H1 (cell line): Measurements from ENCODE around the gene KCNN1. TPM values are rescaled to one million over a fixed set of nuclear protein-coding genes. Genes with fewer than 3 reads are reported as not detected.
A peak's percentile ranks its signal among the peaks of the same experiment; 100 is the strongest.

Experiments
- CTCF ChIA-PET: fragments of 300-600 bp; sonication (Branson Sonifier 250); formaldehyde crosslinking; loops from one replicate; lab custom pipeline; 2021; ENCODE audit not compliant: partially characterized antibody; lab: Charles Lee
- POLR2A ChIA-PET: fragments of 300-600 bp; sonication (Branson Sonifier 250); formaldehyde crosslinking; loops from one replicate; lab custom pipeline; 2021; ENCODE audit warnings: inconsistent platforms; ENCODE audit not compliant: partially characterized antibody; lab: Charles Lee
- DNase-seq, 2 experiments: peaks; one replicate each; pipeline versions ENCODE4 v3.0.0 to v3.0.0-alpha.2; 2010 to 2022; ENCODE audit warnings: low spot score in 2 of 2, low read depth in 1 of 2, mixed read lengths in 1 of 2
- FAIRE-seq: peaks from 2 replicates; lab custom pipeline; 2011; peaks lifted over from hg19 to GRCh38; lab: Jason Lieb, UNC
- H2AFZ ChIP-seq: 2 replicates; pipeline ENCODE4 v1.8.1; 2012; ENCODE audit warnings: low read length, inconsistent platforms
- H2AK5ac ChIP-seq: 2 replicates; pipeline ENCODE4 v1.6.1; 2013; ENCODE audit warnings: low read depth, low read length
- H2BK120ac ChIP-seq: replicated peaks from 2 replicates; pipeline ENCODE3; 2013; ENCODE audit warnings: low read depth, low read length, inconsistent platforms
- H2BK12ac ChIP-seq: 2 replicates; pipeline ENCODE4 v1.6.1; 2013; ENCODE audit warnings: low read depth, low read length
- H2BK15ac ChIP-seq: 2 replicates; pipeline ENCODE4 v1.6.1; 2013; ENCODE audit warnings: low read length
- H2BK20ac ChIP-seq: 2 replicates; pipeline ENCODE4 v1.6.1; 2013; ENCODE audit warnings: low read length
- H2BK5ac ChIP-seq: 2 replicates; pipeline ENCODE4 v1.6.1; 2013; ENCODE audit warnings: low read depth, low read length
- H3K14ac ChIP-seq: 2 replicates; pipeline ENCODE4 v1.6.1; 2013; ENCODE audit warnings: inconsistent platforms; ENCODE audit not compliant: insufficient read length
- H3K18ac ChIP-seq: 2 replicates; pipeline ENCODE4 v1.6.1; 2013; ENCODE audit warnings: low read length; ENCODE audit errors: extremely low read depth
- H3K23ac ChIP-seq: 2 replicates; pipeline ENCODE4 v1.6.1; 2013; ENCODE audit warnings: inconsistent platforms; ENCODE audit not compliant: insufficient read length
- H3K23me2 ChIP-seq: 2 replicates; pipeline ENCODE4 v1.6.1; 2013; ENCODE audit warnings: low read depth, low read length
- H3K27ac ChIP-seq: 2 replicates; pipeline ENCODE4 v1.6.1; 2011; ENCODE audit warnings: low read depth, low read length, inconsistent platforms
- H3K27me3 ChIP-seq, 4 experiments: replicated peaks in 1 of 4; 1 replicate in 1 of 4; 2 replicates in 3 of 4; pipeline versions ENCODE4 v1.6.1 to v1.8.1; 2011 to 2013; ENCODE audit warnings: low read length in 3 of 4, mild to moderate bottlenecking in 3 of 4, inconsistent platforms in 2 of 4, mixed read lengths in 2 of 4, moderate library complexity in 1 of 4; ENCODE audit not compliant: control insufficient read depth in 3 of 4, insufficient read depth in 3 of 4; ENCODE audit errors: extremely low read depth in 1 of 4
- H3K36me3 ChIP-seq, 4 experiments: 2 replicates each; pipeline versions ENCODE4 v1.6.1 to v1.8.1; 2011 to 2013; ENCODE audit warnings: mild to moderate bottlenecking in 4 of 4, low read length in 3 of 4, moderate library complexity in 2 of 4, control low read depth in 1 of 4, inconsistent platforms in 1 of 4; ENCODE audit not compliant: insufficient read depth in 4 of 4, control insufficient read depth in 2 of 4
- H3K4ac ChIP-seq: replicated peaks from 2 replicates; pipeline ENCODE3; 2013; ENCODE audit warnings: low read length, low read depth, mixed read lengths, inconsistent platforms; ENCODE audit not compliant: insufficient read length
- H3K4me1 ChIP-seq, 4 experiments: replicated peaks in 1 of 4; 1 replicate in 1 of 4; 2 replicates in 3 of 4; pipeline versions ENCODE4 v1.6.1 to v1.8.1; 2011 to 2013; ENCODE audit warnings: low read length in 3 of 4, inconsistent platforms in 2 of 4, mixed read lengths in 1 of 4; ENCODE audit not compliant: insufficient read depth in 4 of 4, control insufficient read depth in 3 of 4
- H3K4me2 ChIP-seq, 2 experiments: 2 replicates each; pipeline versions ENCODE4 v1.6.1 to v1.8.1; 2011 to 2013; ENCODE audit warnings: low read depth in 2 of 2, low read length in 2 of 2, control low read depth in 1 of 2, inconsistent platforms in 1 of 2, mild to moderate bottlenecking in 1 of 2; ENCODE audit not compliant: insufficient read depth in 1 of 2
- H3K4me3 ChIP-seq, 4 experiments: fragments of 200-600, 300-600 bp in 1 of 4; sonication (generic), shearing (Covaris generic), sonication (Bioruptor Twin) in 1 of 4; 2 replicates each; pipeline versions ENCODE4 v1.5.1 to v1.8.1; 2011 to 2016; ENCODE audit warnings: low read length in 4 of 4, low read depth in 3 of 4, control low read depth in 2 of 4, inconsistent platforms in 2 of 4, mild to moderate bottlenecking in 2 of 4, mixed read lengths in 1 of 4, moderate library complexity in 1 of 4; ENCODE audit not compliant: insufficient read depth in 2 of 4; ENCODE audit errors: extremely low read depth in 1 of 4
- H3K56ac ChIP-seq: replicated peaks from 2 replicates; pipeline ENCODE3; 2013; ENCODE audit warnings: low read depth, mild to moderate bottlenecking, mixed read lengths, low read length, inconsistent platforms; ENCODE audit not compliant: insufficient read length
- H3K79me1 ChIP-seq: 2 replicates; pipeline ENCODE4 v1.6.1; 2013; ENCODE audit warnings: low read depth, low read length, control low read depth
- H3K79me2 ChIP-seq, 2 experiments: 2 replicates each; pipeline versions ENCODE4 v1.6.1 to v1.8.1; 2012 to 2013; ENCODE audit warnings: low read length in 2 of 2, mild to moderate bottlenecking in 2 of 2, inconsistent platforms in 1 of 2; ENCODE audit not compliant: insufficient read depth in 2 of 2, control insufficient read depth in 1 of 2
- H3K9ac ChIP-seq, 4 experiments: replicated peaks in 1 of 4; 1 replicate in 1 of 4; 2 replicates in 3 of 4; pipeline versions ENCODE4 v1.6.1 to v1.8.1; 2011 to 2013; ENCODE audit warnings: low read depth in 3 of 4, low read length in 3 of 4, control low read depth in 2 of 4, mild to moderate bottlenecking in 2 of 4, moderate library complexity in 2 of 4, inconsistent platforms in 1 of 4; ENCODE audit errors: extremely low read depth in 1 of 4
- H3K9me3 ChIP-seq, 2 experiments: 2 replicates each; pipeline versions ENCODE4 v1.6.1 to v1.8.1; 2012 to 2013; ENCODE audit warnings: mild to moderate bottlenecking in 2 of 2, moderate library complexity in 2 of 2, control low read depth in 1 of 2, inconsistent platforms in 1 of 2, low read depth in 1 of 2, low read length in 1 of 2, mixed read lengths in 1 of 2; ENCODE audit not compliant: insufficient read depth in 2 of 2
- H4K20me1 ChIP-seq, 2 experiments: replicated peaks in 1 of 2; 2 replicates each; pipeline versions ENCODE3 to v1.8.1; 2011 to 2013; ENCODE audit warnings: inconsistent platforms in 2 of 2, low read length in 2 of 2, mild to moderate bottlenecking in 1 of 2; ENCODE audit not compliant: insufficient read depth in 2 of 2, control insufficient read depth in 1 of 2
- H4K5ac ChIP-seq: 2 replicates; pipeline ENCODE4 v1.6.1; 2013; ENCODE audit warnings: low read length, low read depth, mixed read lengths, inconsistent platforms; ENCODE audit not compliant: insufficient read length
- H4K8ac ChIP-seq: 2 replicates; pipeline ENCODE4 v1.8.0; 2013; ENCODE audit warnings: mild to moderate bottlenecking, moderate library complexity, low read length, inconsistent platforms; ENCODE audit not compliant: insufficient read depth; ENCODE audit errors: extremely low read depth
- H4K91ac ChIP-seq: replicated peaks from 2 replicates; pipeline ENCODE3; 2013; ENCODE audit warnings: low read length, mixed read lengths, inconsistent platforms; ENCODE audit not compliant: insufficient read length
- ASH2L ChIP-seq: fragments of 200-600, 300-600 bp; sonication (generic); IDR thresholded peaks from one replicate; pipeline ENCODE4 v1.7.1; 2017; ENCODE audit warnings: low read length
- CBX5 ChIP-seq: fragments of 300-800, 300-1000 bp; sonication (generic); IDR thresholded peaks from 2 replicates; pipeline ENCODE4 v1.7.1; 2016; ENCODE audit warnings: antibody characterized with exemption, low read length, low read depth
- GTF2F1 ChIP-seq: IDR thresholded peaks from 2 replicates; pipeline ENCODE4 v1.6.1; 2012; ENCODE audit warnings: low read depth, low read length, improper control_type of control experiment, borderline replicate concordance
- SAP30 ChIP-seq: fragments of 300-600 bp; sonication (generic); IDR thresholded peaks from 2 replicates; pipeline ENCODE4 v1.7.1; 2012; ENCODE audit warnings: low read length, moderate library complexity, mild to moderate bottlenecking, inconsistent platforms; ENCODE audit not compliant: insufficient read depth, insufficient replicate concordance
- WGBS, 2 experiments: shearing (Covaris generic) in 1 of 2; methylation state at CpG; one replicate each; pipeline versions ENCODE4 v1.1.6 to v1.1.7; 2013 to 2015; ENCODE audit warnings: low lambda C conversion rate in 2 of 2, mixed read lengths in 2 of 2, inconsistent platforms in 1 of 2, low coverage in 1 of 2, missing lambda C conversion rate in 1 of 2; ENCODE audit not compliant: insufficient replicate concordance in 2 of 2, insufficient coverage in 1 of 2, insufficient read length in 1 of 2; ENCODE audit errors: extremely low coverage in 1 of 2, missing lambda C conversion rate in 1 of 2; 5-methylcytosine and 5-hydroxymethylcytosine counted together
- polyA plus RNA-seq, 7 experiments: library from polyadenylated mRNA; depleted of rRNA in 3 of 7; stranded (reverse) in 5 of 7; unstranded in 2 of 7; fragments of >200 nt in 5 of 7; fragments of 200-250 nt in 2 of 7; gene quantifications; 1 replicate in 5 of 7; 2 replicates in 1 of 7; 4 replicates in 1 of 7; pipeline versions ENCODE4 v1.2.1 to v1.2.3, GENCODE V29; 2011 to 2013; ENCODE audit warnings: missing spikeins in 2 of 7, mixed read lengths in 2 of 7
- total RNA-seq: library from RNA; stranded (reverse); fragmentation: NEBNext Ultra II Directional; extraction: Animal tissue kit (Norgen Biotek cat#: 25700); gene quantifications from 2 replicates; pipeline ENCODE4 v1.2.1, GENCODE V29; 2021
- TF ChIP-seq, protein P1 (sequence below): IDR thresholded peaks from 2 replicates; pipeline ENCODE4 v1.6.1; 2011; ENCODE audit warnings: low read depth, mild to moderate bottlenecking, low read length; ENCODE audit not compliant: insufficient read depth

Gene KCNN1
- total and polyA plus RNA-seq, 2 of the 8 experiments (the other 6 are each of a cell fraction or from before 2014, with no cell fraction given) = 11.0 to 12.5 TPM

DNA sequence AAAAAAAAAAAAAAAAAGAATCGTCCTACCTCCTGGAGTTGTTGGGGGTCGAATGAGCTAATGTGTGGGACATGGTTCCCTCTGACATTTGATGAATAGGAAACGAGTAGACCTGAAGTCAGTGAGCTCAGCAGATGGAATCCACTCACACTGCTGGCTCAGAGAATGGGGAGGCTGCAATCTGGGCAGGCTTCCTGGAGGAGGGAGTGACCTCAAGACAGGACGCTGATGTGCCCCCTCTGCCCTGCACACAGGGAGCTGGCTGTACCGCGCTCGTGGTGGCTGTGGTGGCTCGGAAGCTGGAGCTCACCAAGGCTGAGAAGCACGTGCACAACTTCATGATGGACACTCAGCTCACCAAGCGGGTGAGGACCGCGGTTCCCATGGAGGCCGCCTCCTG is 21.3 kb downstream of the KCNN1 start:
- Histone ChIP-seq H3K56ac (no peak overlapping the region), H4K8ac (no peak overlapping the region), H3K27ac (no peak overlapping the region), H3K4me1 (no peaks in the 10 kb centered on the region), H3K9me3 (no peaks in the 10 kb centered on the region), H3K23me2 (no peaks in the 10 kb centered on the region), H3K9ac (no peak overlapping the region), H3K4ac (no peak overlapping the region), H2BK20ac (no peak overlapping the region), H3K23ac (no peak overlapping the region), H2BK120ac (no peak overlapping the region), H2AFZ (no peak overlapping the region), H2BK12ac (peak overlapping the region; percentile 17; the same call in 1 of the 2 replicates), H2BK5ac (no peak overlapping the region), H3K36me3 (peaks cover 0 to 10% (median 0%) of the 10 kb centered on the region in 4 experiments; a peak in 2 of 8 replicates), H3K79me2 (no peaks in the 10 kb centered on the region), H3K14ac (no peak overlapping the region), H4K5ac (no peak overlapping the region), H2AK5ac (no peak overlapping the region), H3K4me3 (no peak overlapping the region), H3K27me3 (no peaks in the 10 kb centered on the region), H3K18ac (no peak overlapping the region), H4K20me1 (no peaks in the 10 kb centered on the region), H2BK15ac (no peak overlapping the region), H3K79me1 (no peaks in the 10 kb centered on the region; the same call in 1 of the 2 replicates), H3K4me2 (no peak overlapping the region), H4K91ac (no peak overlapping the region)
- ChIA-PET CTCF (interaction anchor here (0.7 to 1.6 kb wide), 4 partner anchors 9 to 54 kb away, joined by 3 to 7 read pairs (median 4); no protein-coding TSS in a partner anchor), POLR2A (interaction anchor here (0.9 to 1.2 kb wide), 2 partner anchors 12 to 125 kb away, joined by 3 to 5 read pairs; no protein-coding TSS in a partner anchor)
- WGBS, 2 experiments = 95% methylated on average over 13 of the region's 13 CpGs; no CpG with 5 or more reads in 1 of the 2 experiments
- DNase-seq (no peak), FAIRE-seq (no peak)
- TF ChIP-seq GTF2F1 (no peak), SAP30 (no peak), ASH2L (no peak), CBX5 (no peak)
- TF ChIP-seq, protein P1, sequence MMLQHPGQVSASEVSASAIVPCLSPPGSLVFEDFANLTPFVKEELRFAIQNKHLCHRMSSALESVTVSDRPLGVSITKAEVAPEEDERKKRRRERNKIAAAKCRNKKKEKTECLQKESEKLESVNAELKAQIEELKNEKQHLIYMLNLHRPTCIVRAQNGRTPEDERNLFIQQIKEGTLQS = no peak
